ENCODE measurements around the gene HMG20B.
"Not testable (repeated sequence)": the region's sequence is repeated elsewhere in the genome, so short reads cannot be mapped to it uniquely, and the experiment has no call there.

Gene HMG20B

GRCh38 chr19:3572855-3573161 is at the start of gene HMG20B:
HMG20B (plus strand) TSS chr19:3572944; CDS start chr19:3573310, 366 bp downstream.
- DNase-seq = no peak

DNA sequence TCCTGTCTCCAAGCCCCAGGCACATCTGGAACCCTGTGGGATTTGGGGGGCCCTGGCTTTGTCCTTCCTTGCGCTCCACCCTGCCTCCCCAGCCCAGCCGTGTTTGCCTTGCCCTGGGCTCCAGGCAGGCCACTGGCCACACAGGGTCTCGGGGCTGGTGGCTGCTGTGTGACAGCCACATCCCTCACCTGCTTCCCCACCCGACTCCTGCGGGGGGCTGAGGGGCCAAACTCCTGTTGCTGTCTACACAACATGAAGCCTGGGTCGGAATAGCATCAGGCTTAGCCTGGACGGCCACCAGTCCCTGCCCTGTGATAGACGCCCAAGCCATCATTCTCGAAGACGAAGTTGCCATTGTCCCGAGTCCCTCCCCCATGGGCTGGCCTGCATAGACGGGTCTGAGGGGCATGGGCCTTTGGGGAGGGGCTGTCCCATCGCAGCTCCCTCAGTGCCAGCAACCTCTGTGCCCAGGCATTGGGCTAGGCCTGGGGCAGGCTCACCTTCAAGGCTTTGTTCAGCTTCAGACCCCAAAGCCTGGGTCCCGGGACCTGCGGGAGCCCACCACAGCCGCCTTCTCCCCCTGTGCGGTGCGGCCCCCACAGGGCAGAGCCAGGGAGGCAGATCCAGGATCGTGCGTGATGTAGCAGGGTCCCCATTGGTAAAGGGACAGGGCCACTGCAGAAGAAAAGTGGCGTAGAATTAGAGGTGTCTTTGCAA is 49.2 kb upstream of the HMG20B start:
- no peak for DNase-seq

DNA sequence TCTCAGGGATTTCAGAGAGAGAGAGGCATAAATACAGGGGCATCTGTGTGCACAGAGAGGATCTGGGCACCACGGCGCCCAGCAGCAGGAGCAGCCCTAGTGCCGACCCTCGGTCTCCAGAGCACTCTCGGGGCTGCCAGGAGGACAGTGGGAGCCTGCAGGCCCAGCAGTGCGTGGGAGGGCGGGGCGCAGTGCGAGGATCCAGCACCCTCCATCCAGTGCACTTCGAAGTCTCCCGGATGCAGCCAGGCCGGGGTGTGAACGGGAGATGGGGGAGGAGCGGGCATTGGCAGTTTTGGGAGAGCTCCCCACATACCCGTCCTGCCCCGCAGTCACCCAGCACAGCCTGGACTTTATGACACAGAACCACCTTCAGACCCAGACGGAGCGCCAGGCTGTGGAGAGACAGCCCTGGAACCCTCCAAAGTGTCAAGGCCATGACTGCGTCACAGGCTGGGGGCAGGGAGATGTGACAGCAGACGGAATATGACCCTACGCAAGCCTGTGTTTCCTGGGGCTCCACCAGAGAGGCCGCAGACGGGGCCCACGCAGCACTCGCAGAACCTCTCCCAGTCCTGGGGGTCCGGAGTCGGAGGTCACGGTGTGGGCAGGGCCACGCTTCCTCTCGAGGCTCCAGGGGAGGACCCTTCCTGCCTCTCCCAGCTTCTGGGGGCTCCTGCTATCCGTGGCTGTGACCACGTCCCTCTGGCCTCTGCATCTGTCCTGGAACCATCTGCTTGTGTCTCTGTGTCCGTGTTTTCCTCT is 48.5 kb upstream of the HMG20B start:
- no peak for DNase-seq

- DNase-seq = no peak
These were observed 47.8 kb upstream of the HMG20B start for GRCh38 chr19:3524904-3525451.

DNA sequence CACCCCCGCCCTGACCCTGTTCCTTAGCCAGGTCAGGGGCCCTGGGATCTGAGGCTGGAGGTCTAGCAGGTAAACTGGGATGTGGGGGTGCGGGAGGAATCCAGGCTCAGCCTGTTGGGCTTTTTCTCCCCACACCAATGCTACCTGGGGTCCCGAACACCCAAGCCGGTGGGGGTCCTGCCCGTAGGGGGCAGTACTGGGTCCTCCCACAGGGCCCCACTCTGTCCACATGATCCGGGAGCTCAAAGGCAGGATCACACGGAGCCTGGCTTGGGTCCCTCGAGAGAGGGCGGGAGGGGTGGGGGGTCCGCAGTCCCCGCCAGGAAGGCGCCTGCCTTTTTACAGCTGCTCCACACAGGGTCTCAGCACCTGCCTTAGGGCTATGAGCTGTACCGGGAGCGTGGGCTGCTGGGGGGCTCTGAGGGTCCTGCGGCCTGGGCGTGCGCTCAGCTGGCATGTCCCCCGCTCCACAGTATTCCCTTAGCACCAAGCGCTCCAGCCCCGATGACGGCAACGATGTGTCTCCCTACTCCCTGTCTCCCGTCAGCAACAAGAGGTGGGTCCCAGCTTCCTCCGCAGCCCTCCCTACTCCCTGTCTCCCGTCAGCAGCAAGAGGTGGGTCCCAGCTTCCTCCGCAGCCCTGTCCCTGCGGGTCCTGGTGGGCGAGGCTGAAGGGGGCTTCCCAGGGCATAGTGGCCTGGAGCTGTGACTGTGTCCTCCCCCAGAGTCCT is 46.1 kb upstream of the HMG20B start:
- DNase-seq = no peak

- DNase-seq = no peak
These were observed 45.4 kb upstream of the HMG20B start for GRCh38 chr19:3527238-3527910.

- no peak for DNase-seq
These were observed 44.7 kb upstream of the HMG20B start for GRCh38 chr19:3528080-3528479.

DNA sequence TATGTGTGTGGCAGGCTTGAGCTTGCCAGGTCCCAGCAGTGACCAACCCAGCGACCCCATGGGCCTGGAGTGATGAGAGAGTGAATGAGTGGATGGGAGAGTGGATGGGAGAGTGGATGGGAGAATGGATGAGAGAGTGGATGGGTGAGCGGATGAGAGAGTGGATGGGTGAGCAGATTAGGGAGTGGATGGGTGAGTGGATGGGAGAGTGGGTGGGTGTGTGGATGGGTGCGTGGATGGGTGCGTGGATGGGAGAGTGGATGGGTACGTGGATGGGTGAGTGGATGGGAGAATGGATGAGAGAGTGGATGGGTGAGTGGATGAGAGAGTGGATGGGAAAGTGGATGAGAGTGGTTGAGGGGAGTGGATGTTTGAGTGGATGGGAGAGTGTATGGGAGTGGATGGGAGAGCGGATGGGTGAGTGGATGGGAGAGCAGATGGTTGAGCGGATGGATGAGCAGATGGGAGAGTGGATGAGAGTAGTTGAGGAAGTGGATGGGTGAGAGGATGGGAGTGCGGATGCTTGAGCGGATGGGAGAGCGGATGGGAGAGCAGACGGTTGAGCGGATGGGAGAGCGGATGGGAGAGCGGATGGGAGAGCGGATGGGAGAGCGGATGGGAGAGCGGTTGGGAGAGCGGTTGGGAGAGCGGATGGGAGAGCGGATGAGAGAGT is 44.1 kb upstream of the HMG20B start:
- DNase-seq = no peak

GRCh38 chr19:3529299-3529698 is 43.4 kb upstream of the HMG20B start:
- not testable (repeated sequence) for DNase-seq

DNA sequence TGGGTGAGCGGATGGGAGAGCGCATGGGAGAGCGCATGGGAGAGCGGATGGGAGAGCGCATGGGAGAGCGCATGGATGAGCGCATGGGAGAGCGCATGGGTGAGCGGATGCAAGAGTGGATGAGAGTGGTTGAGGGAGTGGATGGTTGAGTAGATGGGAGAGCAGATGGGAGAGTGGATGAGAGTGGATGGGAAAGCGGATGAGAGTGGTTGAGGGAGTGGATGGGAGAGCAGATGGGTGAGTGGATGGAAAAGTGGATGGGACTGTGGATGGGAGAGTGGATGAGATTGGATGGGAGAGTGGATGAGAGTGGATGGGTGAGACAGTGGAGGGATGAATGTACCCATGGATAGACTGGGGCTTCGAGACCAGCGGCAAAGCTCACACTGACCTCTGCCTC is 42.4 kb upstream of the HMG20B start:
- DNase-seq = no peak

GRCh38 chr19:3531716-3532115 is 41.0 kb upstream of the HMG20B start:
- DNase-seq = no peak

DNA sequence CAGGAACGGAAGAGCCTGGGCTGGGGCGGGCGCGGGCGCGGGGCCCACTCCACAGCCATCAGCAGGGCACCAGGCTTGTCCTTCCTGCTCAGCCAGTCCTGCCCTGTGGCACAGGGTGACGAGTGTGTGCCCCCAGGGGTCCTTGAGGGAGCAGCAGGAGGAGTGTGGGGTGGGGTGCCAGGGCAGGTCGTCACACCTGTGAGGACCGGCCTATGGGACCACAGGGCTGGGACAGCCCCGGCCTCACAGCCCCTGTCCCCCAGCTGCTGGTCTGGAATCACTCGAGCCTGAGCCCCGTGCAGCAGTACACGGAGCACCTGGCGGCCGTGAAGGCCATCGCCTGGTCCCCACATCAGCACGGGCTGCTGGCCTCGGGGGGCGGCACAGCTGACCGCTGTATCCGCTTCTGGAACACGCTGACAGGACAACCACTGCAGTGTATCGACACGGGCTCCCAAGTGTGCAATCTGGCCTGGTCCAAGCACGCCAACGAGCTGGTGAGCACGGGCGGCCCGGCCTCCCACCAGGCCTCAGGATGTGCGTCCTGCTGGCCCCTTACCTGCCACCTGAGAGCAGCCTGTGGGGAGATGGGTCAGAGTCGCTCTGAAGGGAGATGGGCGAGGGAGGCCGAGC is 40.5 kb upstream of the HMG20B start:
- DNase-seq = no peak

- no peak for DNase-seq
These were observed 39.7 kb upstream of the HMG20B start for GRCh38 chr19:3533033-3533432.

- DNase-seq = no peak
These were observed 39.1 kb upstream of the HMG20B start for GRCh38 chr19:3533563-3534216.

DNA sequence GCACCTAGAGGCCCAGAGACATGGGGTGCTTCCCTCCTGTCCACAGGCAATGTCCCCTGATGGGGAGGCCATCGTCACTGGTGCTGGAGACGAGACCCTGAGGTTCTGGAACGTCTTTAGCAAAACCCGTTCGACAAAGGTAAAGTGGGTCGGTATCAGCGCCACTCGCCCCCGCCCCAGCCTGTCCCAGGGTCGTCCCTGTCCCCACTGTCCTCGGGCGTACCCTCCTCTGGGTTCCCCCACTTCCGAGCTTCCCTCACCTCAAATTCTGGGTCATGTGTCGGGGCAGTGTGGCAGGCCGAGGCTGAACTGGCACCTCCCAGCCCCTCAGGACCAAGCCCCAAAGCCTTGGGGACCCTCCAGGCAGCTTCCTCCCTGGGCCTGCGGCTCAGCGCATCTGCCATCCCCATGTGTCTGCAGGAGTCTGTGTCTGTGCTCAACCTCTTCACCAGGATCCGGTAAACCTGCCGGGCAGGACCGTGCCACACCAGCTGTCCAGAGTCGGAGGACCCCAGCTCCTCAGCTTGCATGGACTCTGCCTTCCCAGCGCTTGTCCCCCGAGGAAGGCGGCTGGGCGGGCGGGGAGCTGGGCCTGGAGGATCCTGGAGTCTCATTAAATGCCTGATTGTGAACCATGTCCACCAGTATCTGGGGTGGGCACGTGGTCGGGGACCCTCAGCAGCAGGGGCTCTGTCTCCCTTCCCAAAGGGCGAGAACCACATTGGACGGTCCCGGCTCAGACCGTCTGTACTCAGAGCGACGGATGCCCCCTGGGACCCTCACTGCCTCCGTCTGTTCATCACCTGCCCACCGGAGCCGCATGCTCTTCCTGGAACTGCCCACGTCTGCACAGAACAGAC is 38.1 kb upstream of the HMG20B start:
- DNase-seq = no peak

DNA sequence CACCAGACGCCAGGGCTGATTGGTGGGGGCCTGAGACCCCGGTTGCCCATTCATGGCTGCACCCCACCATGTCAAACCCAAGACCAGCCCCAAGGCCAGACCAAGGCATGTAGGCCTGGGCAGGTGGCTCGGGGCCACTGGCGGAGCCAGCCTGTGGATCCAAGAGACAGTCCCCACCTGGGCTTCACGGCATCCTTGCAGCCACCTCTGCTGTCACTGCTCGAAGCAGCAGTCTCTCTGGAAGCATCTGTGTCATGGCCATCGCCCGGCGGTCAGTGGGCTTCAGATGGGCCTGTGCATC is 37.6 kb upstream of the HMG20B start:
- no peak for DNase-seq

DNA sequence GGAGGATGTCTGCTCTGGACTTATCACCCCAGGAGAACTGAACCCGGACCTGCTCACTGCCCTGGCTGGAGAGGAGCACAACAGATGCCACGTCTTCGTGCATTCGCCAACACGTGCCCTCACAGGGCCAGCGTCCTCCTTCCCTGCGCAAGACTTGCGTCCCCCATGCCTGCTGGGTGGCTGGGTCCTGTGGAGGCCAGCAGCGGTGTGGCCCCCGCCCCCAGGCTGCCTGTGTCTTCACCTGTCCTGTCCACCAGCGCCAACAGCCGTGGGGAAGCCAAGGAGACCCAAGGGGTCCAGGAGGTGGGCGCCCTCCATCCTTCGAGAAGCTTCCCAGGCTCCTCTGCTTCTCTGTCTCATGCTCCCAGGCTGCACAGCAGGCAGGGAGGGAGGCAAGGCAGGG is 37.2 kb upstream of the HMG20B start:
- no peak for DNase-seq

GRCh38 chr19:3535981-3536380 is 36.8 kb upstream of the HMG20B start:
- DNase-seq = no peak

- no peak for DNase-seq
These were observed 36.2 kb upstream of the HMG20B start for GRCh38 chr19:3536429-3537100.

DNA sequence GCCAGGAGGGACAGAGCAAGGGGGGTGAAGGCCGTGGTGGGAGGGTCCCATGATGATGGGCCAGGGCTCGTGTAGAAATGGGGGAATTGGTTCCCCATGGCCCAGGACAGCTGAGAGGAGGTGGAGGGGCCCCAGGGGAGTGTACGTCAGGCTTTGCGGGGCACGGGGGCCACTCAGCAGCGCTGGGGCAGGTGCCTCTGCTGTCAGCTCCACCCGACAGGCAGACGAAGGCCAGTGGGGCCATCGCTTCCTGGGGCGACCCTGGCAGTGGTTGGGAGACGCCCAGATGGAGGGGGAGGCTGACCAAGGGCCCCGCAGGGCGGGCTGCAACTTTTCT is 35.7 kb upstream of the HMG20B start:
- no peak for DNase-seq
